Measurements from ENCODE around the gene ZBTB20.

Gene ZBTB20

DNA sequence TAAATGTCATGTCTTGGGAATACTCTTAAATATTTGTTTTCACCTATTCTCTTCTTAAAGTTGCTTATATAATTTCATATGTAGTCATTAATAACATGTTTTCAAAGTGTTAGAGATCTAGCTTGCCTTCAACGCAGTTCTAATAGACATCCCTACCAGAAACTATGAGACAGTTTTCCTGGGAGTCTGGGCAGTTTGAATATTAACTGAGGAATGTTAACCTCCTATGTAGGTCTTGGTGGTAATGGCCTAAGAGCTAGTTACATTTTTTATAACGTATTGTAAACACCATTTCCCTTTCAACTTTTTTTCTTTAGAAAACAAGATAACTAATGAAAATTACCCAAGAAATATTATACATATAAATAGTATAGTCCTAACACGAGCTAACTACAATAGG lies 525.1 kb downstream of the ZBTB20 start:
- no peak overlapping the region for H3K4me3 ChIP-seq (replicated peaks; ENCODE audit: insufficient read depth, low read length)
- H3K27ac ChIP-seq (replicated peaks) = no peak overlapping the region
- no peak for TF ChIP-seq GABPA (IDR thresholded peaks at IDR 0.05; ENCODE audit: low read depth)
- TF ChIP-seq, protein P1, sequence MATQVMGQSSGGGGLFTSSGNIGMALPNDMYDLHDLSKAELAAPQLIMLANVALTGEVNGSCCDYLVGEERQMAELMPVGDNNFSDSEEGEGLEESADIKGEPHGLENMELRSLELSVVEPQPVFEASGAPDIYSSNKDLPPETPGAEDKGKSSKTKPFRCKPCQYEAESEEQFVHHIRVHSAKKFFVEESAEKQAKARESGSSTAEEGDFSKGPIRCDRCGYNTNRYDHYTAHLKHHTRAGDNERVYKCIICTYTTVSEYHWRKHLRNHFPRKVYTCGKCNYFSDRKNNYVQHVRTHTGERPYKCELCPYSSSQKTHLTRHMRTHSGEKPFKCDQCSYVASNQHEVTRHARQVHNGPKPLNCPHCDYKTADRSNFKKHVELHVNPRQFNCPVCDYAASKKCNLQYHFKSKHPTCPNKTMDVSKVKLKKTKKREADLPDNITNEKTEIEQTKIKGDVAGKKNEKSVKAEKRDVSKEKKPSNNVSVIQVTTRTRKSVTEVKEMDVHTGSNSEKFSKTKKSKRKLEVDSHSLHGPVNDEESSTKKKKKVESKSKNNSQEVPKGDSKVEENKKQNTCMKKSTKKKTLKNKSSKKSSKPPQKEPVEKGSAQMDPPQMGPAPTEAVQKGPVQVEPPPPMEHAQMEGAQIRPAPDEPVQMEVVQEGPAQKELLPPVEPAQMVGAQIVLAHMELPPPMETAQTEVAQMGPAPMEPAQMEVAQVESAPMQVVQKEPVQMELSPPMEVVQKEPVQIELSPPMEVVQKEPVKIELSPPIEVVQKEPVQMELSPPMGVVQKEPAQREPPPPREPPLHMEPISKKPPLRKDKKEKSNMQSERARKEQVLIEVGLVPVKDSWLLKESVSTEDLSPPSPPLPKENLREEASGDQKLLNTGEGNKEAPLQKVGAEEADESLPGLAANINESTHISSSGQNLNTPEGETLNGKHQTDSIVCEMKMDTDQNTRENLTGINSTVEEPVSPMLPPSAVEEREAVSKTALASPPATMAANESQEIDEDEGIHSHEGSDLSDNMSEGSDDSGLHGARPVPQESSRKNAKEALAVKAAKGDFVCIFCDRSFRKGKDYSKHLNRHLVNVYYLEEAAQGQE (IDR thresholded peaks at IDR 0.05; ENCODE audit: insufficient replicate concordance, low read depth) = no peak
- no peak for TF ChIP-seq SPI1 (IDR thresholded peaks at IDR 0.05; ENCODE audit: borderline replicate concordance, low read depth)
- TF ChIP-seq, protein P2, sequence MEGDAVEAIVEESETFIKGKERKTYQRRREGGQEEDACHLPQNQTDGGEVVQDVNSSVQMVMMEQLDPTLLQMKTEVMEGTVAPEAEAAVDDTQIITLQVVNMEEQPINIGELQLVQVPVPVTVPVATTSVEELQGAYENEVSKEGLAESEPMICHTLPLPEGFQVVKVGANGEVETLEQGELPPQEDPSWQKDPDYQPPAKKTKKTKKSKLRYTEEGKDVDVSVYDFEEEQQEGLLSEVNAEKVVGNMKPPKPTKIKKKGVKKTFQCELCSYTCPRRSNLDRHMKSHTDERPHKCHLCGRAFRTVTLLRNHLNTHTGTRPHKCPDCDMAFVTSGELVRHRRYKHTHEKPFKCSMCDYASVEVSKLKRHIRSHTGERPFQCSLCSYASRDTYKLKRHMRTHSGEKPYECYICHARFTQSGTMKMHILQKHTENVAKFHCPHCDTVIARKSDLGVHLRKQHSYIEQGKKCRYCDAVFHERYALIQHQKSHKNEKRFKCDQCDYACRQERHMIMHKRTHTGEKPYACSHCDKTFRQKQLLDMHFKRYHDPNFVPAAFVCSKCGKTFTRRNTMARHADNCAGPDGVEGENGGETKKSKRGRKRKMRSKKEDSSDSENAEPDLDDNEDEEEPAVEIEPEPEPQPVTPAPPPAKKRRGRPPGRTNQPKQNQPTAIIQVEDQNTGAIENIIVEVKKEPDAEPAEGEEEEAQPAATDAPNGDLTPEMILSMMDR (IDR thresholded peaks at IDR 0.05; ENCODE audit: insufficient read depth, low read length) = no peak
- TF ChIP-seq POLR2AphosphoS5 (IDR thresholded peaks at IDR 0.05; ENCODE audit: low read depth) = no peak
- no peaks in the 10 kb centered on the region for H3K27me3 ChIP-seq (ENCODE audit: insufficient read depth, poor library complexity, severe bottlenecking)
- DNase-seq (ENCODE audit: low read depth in 1 of 2, low spot score in 1 of 2) = no peak

GRCh38 chr3:114619771-114620170 lies 527.3 kb downstream of the ZBTB20 start:
- no peak overlapping the region for H3K27ac ChIP-seq (replicated peaks)
- H3K27me3 ChIP-seq (ENCODE audit: insufficient read depth, poor library complexity, severe bottlenecking) = no peaks in the 10 kb centered on the region
- H3K4me3 ChIP-seq (replicated peaks; ENCODE audit: insufficient read depth, low read length) = no peak overlapping the region
- TF ChIP-seq POLR2AphosphoS5 (IDR thresholded peaks at IDR 0.05; ENCODE audit: low read depth) (no peak), SPI1 (IDR thresholded peaks at IDR 0.05; ENCODE audit: borderline replicate concordance, low read depth) (no peak), GABPA (IDR thresholded peaks at IDR 0.05; ENCODE audit: low read depth) (no peak)
- TF ChIP-seq, protein P2 (IDR thresholded peaks at IDR 0.05; ENCODE audit: insufficient read depth, low read length) = no peak
- TF ChIP-seq, protein P1 (IDR thresholded peaks at IDR 0.05; ENCODE audit: insufficient replicate concordance, low read depth) = no peak
- no peak for DNase-seq (ENCODE audit: low read depth in 1 of 2, low spot score in 1 of 2)

DNA sequence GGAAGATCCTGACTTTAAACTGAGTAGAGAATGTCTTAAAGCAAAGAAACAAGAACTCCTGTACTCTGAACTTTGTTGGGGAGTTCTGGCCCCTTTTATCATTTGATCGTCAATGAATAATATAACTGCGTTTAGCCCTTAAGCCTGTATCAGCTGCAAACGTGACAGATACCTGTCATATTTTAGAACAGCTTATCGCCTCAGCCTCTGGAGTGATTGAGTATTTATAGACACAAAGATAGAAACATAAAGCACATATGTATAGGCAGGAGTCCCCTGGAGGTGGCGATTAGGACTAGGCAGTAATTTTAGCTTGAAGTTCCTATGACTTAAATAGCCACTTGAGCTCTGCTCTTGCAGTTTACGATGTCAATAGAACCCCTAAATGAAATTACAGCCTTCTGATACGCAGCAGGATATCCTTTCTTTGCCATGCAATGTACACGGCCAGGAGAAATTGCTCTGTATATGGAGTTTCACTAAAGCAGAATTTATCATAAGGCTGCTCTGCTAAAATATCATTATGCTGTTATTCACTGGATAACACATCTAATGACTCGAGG lies 531.5 kb downstream of the ZBTB20 start:
- no peak overlapping the region for H3K4me3 ChIP-seq (replicated peaks; ENCODE audit: insufficient read depth, low read length)
- no peak for DNase-seq (ENCODE audit: low read depth in 1 of 2, low spot score in 1 of 2)
- H3K27me3 ChIP-seq (ENCODE audit: insufficient read depth, poor library complexity, severe bottlenecking) = no peaks in the 10 kb centered on the region
- H3K27ac ChIP-seq (replicated peaks) = no peak overlapping the region
- TF ChIP-seq, protein P2 (IDR thresholded peaks at IDR 0.05; ENCODE audit: insufficient read depth, low read length) = no peak
- TF ChIP-seq GABPA (IDR thresholded peaks at IDR 0.05; ENCODE audit: low read depth) = no peak
- TF ChIP-seq, protein P1 (IDR thresholded peaks at IDR 0.05; ENCODE audit: insufficient replicate concordance, low read depth) = no peak
- TF ChIP-seq POLR2AphosphoS5 (IDR thresholded peaks at IDR 0.05; ENCODE audit: low read depth) = no peak
- TF ChIP-seq SPI1 (IDR thresholded peaks at IDR 0.05; ENCODE audit: borderline replicate concordance, low read depth) = no peak
